ENCODE results near the gene COPG1. TPM values are rescaled to one million over a fixed set of nuclear protein-coding genes. Genes with fewer than 3 reads are reported as not detected.

The COPG1 gene
- total RNA-seq, 1 experiment from 2014 or later = 225 TPM

DNA sequence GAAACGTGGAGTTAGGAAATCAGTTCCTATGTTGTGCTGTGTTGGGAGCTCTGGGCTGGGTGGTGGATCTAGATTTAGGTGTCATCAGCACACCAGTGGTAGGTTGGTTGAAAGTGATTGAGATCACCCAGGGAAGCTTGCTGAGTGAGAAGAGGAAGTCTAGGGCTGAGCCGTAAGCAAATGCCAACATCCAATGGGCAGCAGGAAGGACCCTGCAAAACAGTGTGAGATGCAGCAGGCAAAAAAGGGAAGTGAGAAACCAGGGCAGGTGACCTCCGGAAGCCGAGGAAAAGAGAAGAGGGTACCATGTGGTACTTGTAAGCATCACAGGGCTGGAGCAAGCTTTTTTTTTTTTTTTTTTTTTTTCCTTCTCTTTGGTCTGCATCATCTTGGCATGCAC, 15.9 kb upstream of the COPG1 start:
- Mint-ChIP-seq H3K27ac (ENCODE audit: low read depth, unreplicated experiment) (no peak overlapping the region), H3K27me3 (ENCODE audit: insufficient read depth, unreplicated experiment) (no peaks in the 10 kb centered on the region), H3K4me3 (ENCODE audit: unreplicated experiment) (no peak overlapping the region), H3K4me1 (ENCODE audit: insufficient read depth, unreplicated experiment) (peaks cover 28% of the 10 kb centered on the region), H3K9me3 (ENCODE audit: unreplicated experiment) (no peaks in the 10 kb centered on the region), H3K36me3 (ENCODE audit: insufficient read depth, unreplicated experiment) (peaks cover 13% of the 10 kb centered on the region)
- no peak for DNase-seq (ENCODE audit: unreplicated experiment)
- ChIA-PET POLR2A (interaction anchor here (0.8 to 1.6 kb wide), 4 partner anchors 12 to 55 kb away, joined by 3 to 8 read pairs (median 3); partner anchors contain the start of gene COPG1), CTCF (interaction anchor here (2.0 kb wide), 1 partner anchor 12 kb away, joined by 17 read pairs; no protein-coding TSS in a partner anchor)
- intact Hi-C loops (cut with micrococcal nuclease) = no loop called here
- TF ChIP-seq, protein P1, sequence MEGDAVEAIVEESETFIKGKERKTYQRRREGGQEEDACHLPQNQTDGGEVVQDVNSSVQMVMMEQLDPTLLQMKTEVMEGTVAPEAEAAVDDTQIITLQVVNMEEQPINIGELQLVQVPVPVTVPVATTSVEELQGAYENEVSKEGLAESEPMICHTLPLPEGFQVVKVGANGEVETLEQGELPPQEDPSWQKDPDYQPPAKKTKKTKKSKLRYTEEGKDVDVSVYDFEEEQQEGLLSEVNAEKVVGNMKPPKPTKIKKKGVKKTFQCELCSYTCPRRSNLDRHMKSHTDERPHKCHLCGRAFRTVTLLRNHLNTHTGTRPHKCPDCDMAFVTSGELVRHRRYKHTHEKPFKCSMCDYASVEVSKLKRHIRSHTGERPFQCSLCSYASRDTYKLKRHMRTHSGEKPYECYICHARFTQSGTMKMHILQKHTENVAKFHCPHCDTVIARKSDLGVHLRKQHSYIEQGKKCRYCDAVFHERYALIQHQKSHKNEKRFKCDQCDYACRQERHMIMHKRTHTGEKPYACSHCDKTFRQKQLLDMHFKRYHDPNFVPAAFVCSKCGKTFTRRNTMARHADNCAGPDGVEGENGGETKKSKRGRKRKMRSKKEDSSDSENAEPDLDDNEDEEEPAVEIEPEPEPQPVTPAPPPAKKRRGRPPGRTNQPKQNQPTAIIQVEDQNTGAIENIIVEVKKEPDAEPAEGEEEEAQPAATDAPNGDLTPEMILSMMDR (IDR thresholded peaks at IDR 0.05; ENCODE audit: unreplicated experiment) = no peak
- BruUV-seq (replicated peaks) = no TSS peak

DNA sequence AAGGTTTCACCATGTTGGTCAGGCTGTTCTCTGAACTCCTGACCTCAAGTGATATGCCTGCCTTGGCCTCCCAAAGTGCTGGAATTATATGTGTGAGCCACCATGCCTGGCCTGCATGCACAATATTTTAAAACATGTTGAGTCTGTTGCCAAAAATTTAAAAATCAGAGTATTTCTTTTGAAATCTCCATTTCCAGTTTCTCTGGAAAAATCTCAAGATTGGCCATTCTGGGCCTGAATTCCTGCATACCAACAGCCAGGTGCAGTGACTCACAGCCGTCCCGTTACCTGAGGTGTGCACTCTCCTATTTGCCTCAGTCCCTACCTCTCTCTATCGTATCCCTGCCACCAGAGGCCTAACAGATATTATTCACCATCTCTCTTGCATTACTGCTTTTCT, 15.0 kb upstream of the COPG1 start:
- peaks cover 13% of the 10 kb centered on the region for H3K36me3 Mint-ChIP-seq (ENCODE audit: insufficient read depth, unreplicated experiment)
- H3K4me3 Mint-ChIP-seq (ENCODE audit: unreplicated experiment) = no peak overlapping the region
- H3K27me3 Mint-ChIP-seq (ENCODE audit: insufficient read depth, unreplicated experiment) = no peaks in the 10 kb centered on the region
- BruUV-seq (replicated peaks) = no TSS peak
- POLR2A ChIA-PET = interaction anchor here (0.8 kb wide), 1 partner anchor 56 kb away, joined by 3 read pairs; no protein-coding TSS in a partner anchor
- no peak overlapping the region for H3K27ac Mint-ChIP-seq (ENCODE audit: low read depth, unreplicated experiment)
- no peak for DNase-seq (ENCODE audit: unreplicated experiment)
- TF ChIP-seq, protein P1 (IDR thresholded peaks at IDR 0.05; ENCODE audit: unreplicated experiment) = no peak
- CTCF ChIA-PET = interaction anchor here (2.0 kb wide), 1 partner anchor 11 kb away, joined by 17 read pairs; no protein-coding TSS in a partner anchor
- intact Hi-C loops (cut with micrococcal nuclease) = no loop called here
- no peaks in the 10 kb centered on the region for H3K9me3 Mint-ChIP-seq (ENCODE audit: unreplicated experiment)
- H3K4me1 Mint-ChIP-seq (ENCODE audit: insufficient read depth, unreplicated experiment) = peaks cover 27% of the 10 kb centered on the region

DNA sequence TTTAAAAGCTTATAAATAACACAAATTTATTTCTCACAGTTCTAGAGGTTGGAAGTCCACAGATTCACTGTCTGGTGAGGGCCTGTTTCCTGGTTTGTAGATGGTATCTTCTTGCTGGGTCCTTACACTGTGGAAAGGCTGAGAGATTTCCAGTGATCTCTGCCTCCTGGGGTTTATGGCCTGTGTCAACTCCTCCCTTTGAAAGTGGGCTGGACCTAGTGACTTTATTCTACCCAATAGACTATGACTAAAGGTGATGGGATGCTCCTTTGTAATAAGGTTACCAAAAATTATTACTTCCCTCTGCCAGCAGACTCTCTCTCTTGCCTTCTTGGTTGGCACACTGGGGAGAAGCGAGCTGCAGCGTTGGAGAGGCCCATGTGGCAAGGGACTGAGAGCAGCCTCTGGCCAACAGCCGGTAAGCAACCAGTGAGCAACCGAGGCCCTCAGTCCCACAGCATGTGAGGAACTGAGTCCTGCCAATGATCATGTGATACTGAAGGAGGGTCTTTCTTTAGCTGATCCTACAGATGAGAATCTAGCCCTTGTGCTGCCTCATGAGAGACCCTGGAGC, 14.0 kb upstream of the COPG1 start:
- Mint-ChIP-seq H3K27ac (ENCODE audit: low read depth, unreplicated experiment) (no peak overlapping the region), H3K27me3 (ENCODE audit: insufficient read depth, unreplicated experiment) (no peaks in the 10 kb centered on the region), H3K4me3 (ENCODE audit: unreplicated experiment) (no peak overlapping the region), H3K4me1 (ENCODE audit: insufficient read depth, unreplicated experiment) (peaks cover 27% of the 10 kb centered on the region), H3K9me3 (ENCODE audit: unreplicated experiment) (no peaks in the 10 kb centered on the region), H3K36me3 (ENCODE audit: insufficient read depth, unreplicated experiment) (peaks cover 12% of the 10 kb centered on the region)
- no TSS peak for BruUV-seq (replicated peaks)
- no peak for DNase-seq (ENCODE audit: unreplicated experiment)
- POLR2A ChIA-PET = interaction anchor here (0.6 to 2.0 kb wide), 7 partner anchors 14 to 82 kb away, joined by 3 to 4 read pairs (median 4); partner anchors contain the start of gene COPG1
- CTCF ChIA-PET = interaction anchor here (0.7 to 1.4 kb wide), 5 partner anchors 10 to 732 kb away, joined by 3 to 5 read pairs (median 3); no protein-coding TSS in a partner anchor
- TF ChIP-seq, protein P1 (IDR thresholded peaks at IDR 0.05; ENCODE audit: unreplicated experiment) = no peak
- intact Hi-C loops (cut with micrococcal nuclease) = no loop called here

DNA sequence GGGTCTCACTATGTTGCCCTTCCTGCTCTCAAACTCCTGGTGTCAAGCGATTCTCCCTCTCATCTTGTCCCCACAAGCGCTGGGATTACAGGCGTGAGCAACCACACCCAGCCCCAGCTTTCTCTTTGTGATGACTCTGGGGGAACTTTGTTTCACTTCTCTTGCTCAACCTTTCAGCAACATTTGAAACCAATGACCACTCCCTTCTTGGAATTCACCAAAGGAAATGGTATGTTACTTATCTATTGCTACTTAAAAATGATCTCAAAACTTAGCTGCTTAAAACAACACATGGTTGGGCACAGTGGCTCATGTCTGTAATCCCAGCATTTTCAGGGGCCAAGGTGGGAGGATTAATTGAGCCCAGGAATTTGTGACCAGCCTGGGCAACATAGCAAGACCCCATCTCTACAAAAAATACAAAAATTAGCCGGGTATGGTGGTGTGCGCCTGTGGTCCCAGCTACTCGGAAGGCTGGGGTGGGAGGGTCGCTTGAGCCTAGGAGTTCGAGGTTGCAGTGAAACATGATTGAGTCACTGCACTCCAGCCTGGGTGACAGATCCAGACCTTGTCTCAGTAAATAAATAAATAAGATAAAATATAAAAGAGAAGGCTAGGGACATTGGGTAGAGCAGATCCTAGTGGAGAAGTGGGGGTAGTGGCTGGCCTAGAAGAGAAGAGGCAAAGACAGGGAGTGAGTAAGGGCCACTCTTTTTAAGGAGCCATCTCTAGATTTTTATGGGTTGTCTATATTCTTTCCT, 10.3 kb upstream of the COPG1 start:
- intact Hi-C loops (cut with micrococcal nuclease) = no loop called here
- Mint-ChIP-seq H3K27me3 (ENCODE audit: insufficient read depth, unreplicated experiment) (no peaks in the 10 kb centered on the region), H3K36me3 (ENCODE audit: insufficient read depth, unreplicated experiment) (no peaks in the 10 kb centered on the region), H3K4me3 (ENCODE audit: unreplicated experiment) (peak overlapping the region; percentile 54), H3K4me1 (ENCODE audit: insufficient read depth, unreplicated experiment) (peaks cover 19% of the 10 kb centered on the region), H3K27ac (ENCODE audit: low read depth, unreplicated experiment) (peak overlapping the region; percentile 96), H3K9me3 (ENCODE audit: unreplicated experiment) (no peaks in the 10 kb centered on the region)
- DNase-seq (ENCODE audit: unreplicated experiment) = peak; percentile 77
- no TSS peak for BruUV-seq (replicated peaks)
- ChIA-PET CTCF (interaction anchor here (0.6 to 3.0 kb wide), 8 partner anchors 13 to 219 kb away, joined by 3 to 9 read pairs (median 4); no protein-coding TSS in a partner anchor), POLR2A (interaction anchor here (0.6 to 4.0 kb wide), 16 partner anchors 8 to 95 kb away, joined by 3 to 86 read pairs (median 8); partner anchors contain the start of genes CNBP and COPG1)
- TF ChIP-seq, protein P1 (IDR thresholded peaks at IDR 0.05; ENCODE audit: unreplicated experiment) = no peak

All from MCF 10A (cell line).